ENCODE measurements around the gene DAAM1.

Gene DAAM1

GRCh38 chr14:59415836-59416602 lies 227.6 kb downstream of the DAAM1 start:
- DNase-seq (ENCODE audit: low spot score): no peak
- TF ChIP-seq, protein P1, sequence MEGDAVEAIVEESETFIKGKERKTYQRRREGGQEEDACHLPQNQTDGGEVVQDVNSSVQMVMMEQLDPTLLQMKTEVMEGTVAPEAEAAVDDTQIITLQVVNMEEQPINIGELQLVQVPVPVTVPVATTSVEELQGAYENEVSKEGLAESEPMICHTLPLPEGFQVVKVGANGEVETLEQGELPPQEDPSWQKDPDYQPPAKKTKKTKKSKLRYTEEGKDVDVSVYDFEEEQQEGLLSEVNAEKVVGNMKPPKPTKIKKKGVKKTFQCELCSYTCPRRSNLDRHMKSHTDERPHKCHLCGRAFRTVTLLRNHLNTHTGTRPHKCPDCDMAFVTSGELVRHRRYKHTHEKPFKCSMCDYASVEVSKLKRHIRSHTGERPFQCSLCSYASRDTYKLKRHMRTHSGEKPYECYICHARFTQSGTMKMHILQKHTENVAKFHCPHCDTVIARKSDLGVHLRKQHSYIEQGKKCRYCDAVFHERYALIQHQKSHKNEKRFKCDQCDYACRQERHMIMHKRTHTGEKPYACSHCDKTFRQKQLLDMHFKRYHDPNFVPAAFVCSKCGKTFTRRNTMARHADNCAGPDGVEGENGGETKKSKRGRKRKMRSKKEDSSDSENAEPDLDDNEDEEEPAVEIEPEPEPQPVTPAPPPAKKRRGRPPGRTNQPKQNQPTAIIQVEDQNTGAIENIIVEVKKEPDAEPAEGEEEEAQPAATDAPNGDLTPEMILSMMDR (IDR thresholded peaks at IDR 0.05; ENCODE audit: extremely low read depth, missing control alignments): no peak

- no peak for DNase-seq (ENCODE audit: low spot score)
- TF ChIP-seq, protein P1 (IDR thresholded peaks at IDR 0.05; ENCODE audit: extremely low read depth, missing control alignments): no peak
Measured at GRCh38 chr14:59417311-59417710, 228.8 kb downstream of the DAAM1 start.

GRCh38 chr14:59419303-59419702 lies 230.8 kb downstream of the DAAM1 start:
- TF ChIP-seq, protein P1 (IDR thresholded peaks at IDR 0.05; ENCODE audit: extremely low read depth, missing control alignments): no peak
- no peak for DNase-seq (ENCODE audit: low spot score)

All from GM20000 (cell line).